Progenitor cell of endocrine pancreas (in vitro differentiated cells): Measurements from ENCODE around the gene TMEM132D. TPM values are rescaled to one million over a fixed set of nuclear protein-coding genes. Genes with fewer than 3 reads are reported as not detected.

Experiments
- DNase-seq: peaks from one replicate; pipeline ENCODE4 v3.0.0; 2021; ENCODE audit warnings: low spot score; ENCODE audit not compliant: unreplicated experiment
- H3K27ac Mint-ChIP-seq: 2 replicates; pipeline ENCODE4 v1.8.0; 2021; ENCODE audit warnings: mild to moderate bottlenecking, moderate library complexity, mixed read lengths
- H3K27me3 Mint-ChIP-seq: 2 replicates; pipeline ENCODE4 v1.8.0; 2021; ENCODE audit warnings: mixed read lengths
- H3K36me3 Mint-ChIP-seq: 2 replicates; pipeline ENCODE4 v1.8.0; 2022; ENCODE audit warnings: mixed read lengths; ENCODE audit not compliant: insufficient read depth
- H3K4me1 Mint-ChIP-seq: 2 replicates; pipeline ENCODE4 v1.8.0; 2021; ENCODE audit warnings: low read depth, mixed read lengths
- H3K4me3 Mint-ChIP-seq: 2 replicates; pipeline ENCODE4 v1.8.0; 2021; ENCODE audit warnings: low read depth, mild to moderate bottlenecking, moderate library complexity, mixed read lengths
- H3K9me3 Mint-ChIP-seq: 2 replicates; pipeline ENCODE4 v1.8.0; 2021; ENCODE audit warnings: low read depth, mixed read lengths
- total RNA-seq: library from RNA; stranded (reverse); gene quantifications from 2 replicates; pipeline ENCODE4 v1.2.1, GENCODE V29; 2021
- TF ChIP-seq, protein P1 (sequence below): fragments of 200-600 bp; sonication (generic); IDR thresholded peaks from one replicate; pipeline ENCODE4 v1.5.0; 2021; ENCODE audit warnings: antibody characterized with exemption, mild to moderate bottlenecking; ENCODE audit not compliant: unreplicated experiment

Gene TMEM132D
- total RNA-seq, 1 donor from 2014 or later = 0.46 TPM

DNA sequence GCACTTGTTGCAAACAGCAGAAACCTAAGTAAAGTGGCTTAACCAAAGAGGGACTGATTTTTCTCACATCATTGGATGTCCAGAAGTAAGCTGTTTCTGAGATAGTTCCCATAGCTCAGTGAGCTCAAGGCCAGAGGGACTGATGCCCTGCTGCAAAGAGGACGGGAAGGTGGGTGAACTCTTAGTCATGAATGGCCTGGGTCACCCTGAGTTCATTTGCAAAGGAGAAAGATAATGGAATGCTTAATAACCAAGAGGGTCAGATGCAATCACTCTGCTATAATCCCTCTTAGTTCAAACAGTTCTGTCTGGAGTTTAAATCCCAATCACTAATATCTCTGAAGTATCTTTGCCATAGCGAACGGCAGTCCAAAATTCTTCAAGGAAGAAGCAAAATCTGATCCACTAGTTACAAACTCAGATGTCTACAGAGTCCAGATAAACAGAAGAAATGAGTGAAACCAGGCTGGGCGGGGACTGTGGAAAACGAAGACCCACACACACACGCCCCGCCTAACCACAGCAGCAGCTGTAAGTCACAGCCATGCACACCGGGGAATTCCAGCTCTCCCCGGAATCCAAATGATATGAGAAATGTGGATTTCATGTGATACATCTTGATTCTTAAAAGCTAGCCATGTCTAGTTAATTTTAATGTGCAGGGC lies 289.5 kb downstream of the TMEM132D start:
- no peak for DNase-seq
- Mint-ChIP-seq H3K4me1 (peaks cover 27% of the 10 kb centered on the region), H3K4me3 (no peak overlapping the region), H3K36me3 (no peaks in the 10 kb centered on the region), H3K27ac (no peak overlapping the region), H3K9me3 (no peaks in the 10 kb centered on the region), H3K27me3 (peaks cover 66% of the 10 kb centered on the region)
- TF ChIP-seq, protein P1, sequence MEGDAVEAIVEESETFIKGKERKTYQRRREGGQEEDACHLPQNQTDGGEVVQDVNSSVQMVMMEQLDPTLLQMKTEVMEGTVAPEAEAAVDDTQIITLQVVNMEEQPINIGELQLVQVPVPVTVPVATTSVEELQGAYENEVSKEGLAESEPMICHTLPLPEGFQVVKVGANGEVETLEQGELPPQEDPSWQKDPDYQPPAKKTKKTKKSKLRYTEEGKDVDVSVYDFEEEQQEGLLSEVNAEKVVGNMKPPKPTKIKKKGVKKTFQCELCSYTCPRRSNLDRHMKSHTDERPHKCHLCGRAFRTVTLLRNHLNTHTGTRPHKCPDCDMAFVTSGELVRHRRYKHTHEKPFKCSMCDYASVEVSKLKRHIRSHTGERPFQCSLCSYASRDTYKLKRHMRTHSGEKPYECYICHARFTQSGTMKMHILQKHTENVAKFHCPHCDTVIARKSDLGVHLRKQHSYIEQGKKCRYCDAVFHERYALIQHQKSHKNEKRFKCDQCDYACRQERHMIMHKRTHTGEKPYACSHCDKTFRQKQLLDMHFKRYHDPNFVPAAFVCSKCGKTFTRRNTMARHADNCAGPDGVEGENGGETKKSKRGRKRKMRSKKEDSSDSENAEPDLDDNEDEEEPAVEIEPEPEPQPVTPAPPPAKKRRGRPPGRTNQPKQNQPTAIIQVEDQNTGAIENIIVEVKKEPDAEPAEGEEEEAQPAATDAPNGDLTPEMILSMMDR = no peak

DNA sequence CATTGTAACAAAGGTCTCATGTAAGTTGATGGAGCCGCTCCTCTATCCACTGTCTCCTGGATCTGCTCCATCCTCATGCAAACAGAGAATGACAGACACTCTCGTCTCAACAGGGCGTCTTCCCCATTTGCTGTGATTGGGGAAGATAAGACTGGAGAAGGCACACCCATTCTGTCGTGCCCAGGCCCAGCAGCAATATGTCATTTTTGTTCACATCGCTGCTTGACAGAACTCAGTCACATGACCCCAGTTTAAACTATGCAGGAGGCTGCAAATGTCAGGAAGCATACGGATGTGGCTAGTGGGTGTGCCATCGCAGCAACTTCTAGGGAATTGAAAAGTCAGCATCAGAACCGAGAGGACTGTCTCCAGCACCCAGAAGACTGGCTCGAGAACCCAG lies 290.5 kb downstream of the TMEM132D start:
- Mint-ChIP-seq H3K4me1 (peaks cover 21% of the 10 kb centered on the region), H3K36me3 (no peaks in the 10 kb centered on the region), H3K27ac (no peak overlapping the region), H3K4me3 (no peak overlapping the region), H3K9me3 (no peaks in the 10 kb centered on the region), H3K27me3 (peaks cover 66% of the 10 kb centered on the region)
- TF ChIP-seq, protein P1 = no peak
- DNase-seq = no peak

DNA sequence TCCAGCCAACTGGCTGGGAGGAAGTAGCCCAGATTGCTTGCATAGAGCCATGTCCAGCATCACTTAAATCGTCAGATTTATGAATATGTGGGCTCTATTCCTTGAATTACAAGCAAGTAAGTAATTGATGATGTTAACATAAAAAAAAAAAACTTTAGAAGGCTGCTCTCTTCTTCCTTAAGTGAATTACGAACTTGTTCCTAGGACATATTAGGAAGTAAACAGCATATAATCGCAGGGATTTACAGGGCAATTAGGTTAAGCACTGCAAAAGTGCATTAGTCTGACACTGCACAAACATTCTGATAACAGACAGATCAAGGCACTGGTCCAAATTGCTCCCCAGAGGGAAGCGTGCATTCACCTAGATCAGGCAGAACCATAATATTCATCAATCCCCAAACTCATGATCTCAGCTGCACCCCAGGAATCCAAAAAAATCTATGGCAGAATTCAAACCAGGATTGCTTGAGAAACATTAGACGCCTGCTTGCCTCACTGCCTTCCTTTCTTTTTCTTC lies 293.2 kb downstream of the TMEM132D start:
- H3K4me1 Mint-ChIP-seq = peaks cover 36% of the 10 kb centered on the region
- TF ChIP-seq, protein P1 = no peak
- H3K27ac Mint-ChIP-seq = peak overlapping the region; percentile 52
- H3K27me3 Mint-ChIP-seq = peaks cover 61% of the 10 kb centered on the region
- no peaks in the 10 kb centered on the region for H3K36me3 Mint-ChIP-seq
- H3K4me3 Mint-ChIP-seq = no peak overlapping the region
- H3K9me3 Mint-ChIP-seq = no peaks in the 10 kb centered on the region
- DNase-seq = no peak

DNA sequence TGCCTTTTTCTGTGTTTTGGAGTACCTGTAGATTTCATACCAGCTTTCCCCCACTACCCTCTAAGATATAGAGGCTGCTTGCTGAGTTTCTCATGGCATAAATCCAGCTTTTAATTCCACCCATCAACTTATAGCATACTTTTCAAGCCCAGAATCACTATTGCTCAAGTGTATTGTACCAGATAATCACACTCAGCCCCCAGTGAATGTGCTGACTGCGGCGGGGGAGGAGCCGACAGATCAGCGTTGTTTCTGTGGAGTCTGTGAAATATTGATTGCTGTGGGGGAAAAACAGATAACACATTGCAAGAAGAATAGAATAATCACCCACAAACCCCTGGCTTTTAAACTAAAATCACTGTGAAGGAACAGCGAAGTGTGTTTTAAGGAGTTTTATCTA lies 296.1 kb downstream of the TMEM132D start:
- H3K27ac Mint-ChIP-seq = peak overlapping the region; percentile 84

DNA sequence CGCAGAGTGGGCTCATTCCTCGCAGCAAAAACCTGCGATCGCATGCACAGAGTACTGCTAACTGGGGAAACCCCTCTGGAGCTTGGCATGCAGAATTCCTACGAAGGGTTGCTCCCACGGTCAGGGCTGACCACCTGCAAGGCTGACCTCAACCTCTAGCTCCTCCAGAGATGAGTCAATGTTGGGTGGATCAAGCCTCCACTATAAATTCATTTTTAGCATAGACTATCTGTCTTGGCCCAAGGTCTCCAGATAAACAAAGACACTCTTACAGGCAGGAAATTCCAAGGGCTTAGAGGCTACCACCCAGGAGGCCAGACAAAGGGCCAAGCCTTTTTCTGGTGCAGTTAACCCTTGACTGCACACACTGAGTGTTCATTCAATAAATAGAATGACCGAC lies 296.5 kb downstream of the TMEM132D start:
- Mint-ChIP-seq H3K27me3 (peaks cover 43% of the 10 kb centered on the region), H3K27ac (peak overlapping the region; percentile 84), H3K9me3 (peaks cover under 1% of the 10 kb centered on the region), H3K4me3 (no peak overlapping the region), H3K36me3 (no peaks in the 10 kb centered on the region), H3K4me1 (peaks cover 23% of the 10 kb centered on the region)
- no peak for DNase-seq
- TF ChIP-seq, protein P1 = no peak

More for the DNA sequence above, 296.1 kb downstream of the TMEM132D start:
- Mint-ChIP-seq H3K4me1 (peaks cover 23% of the 10 kb centered on the region), H3K36me3 (no peaks in the 10 kb centered on the region), H3K27me3 (peaks cover 47% of the 10 kb centered on the region), H3K9me3 (no peaks in the 10 kb centered on the region), H3K4me3 (peak overlapping the region; percentile 7)
- TF ChIP-seq, protein P1 = no peak
- no peak for DNase-seq
